Raji (cell line): ENCODE measurements around the gene TSHZ3.

ENCODE experiments used
- POLR2A ChIP-seq: IDR thresholded peaks from 2 replicates; pipeline ENCODE4 v1.6.1; 2011; ENCODE audit warnings: low read depth, low read length, control low read depth; ENCODE audit not compliant: insufficient read depth

The TSHZ3 gene

GRCh38 chr19:31262725-31263191 lies 86.5 kb downstream of the TSHZ3 start:
- no peak for TF ChIP-seq POLR2A

- TF ChIP-seq POLR2A: no peak
Observed at GRCh38 chr19:31261603-31262212, 87.5 kb downstream of the TSHZ3 start.

- no peak for TF ChIP-seq POLR2A
Observed at GRCh38 chr19:31261019-31261602, 88.1 kb downstream of the TSHZ3 start.

GRCh38 chr19:31260171-31260933 lies 88.9 kb downstream of the TSHZ3 start:
- TF ChIP-seq POLR2A: no peak

- TF ChIP-seq POLR2A: no peak
Observed at GRCh38 chr19:31258211-31259052, 90.8 kb downstream of the TSHZ3 start.

GRCh38 chr19:31257426-31258130 lies 91.7 kb downstream of the TSHZ3 start:
- TF ChIP-seq POLR2A: no peak

GRCh38 chr19:31257025-31257424 lies 92.2 kb downstream of the TSHZ3 start:
- TF ChIP-seq POLR2A: no peak

GRCh38 chr19:31256593-31256960 lies 92.7 kb downstream of the TSHZ3 start:
- no peak for TF ChIP-seq POLR2A

- no peak for TF ChIP-seq POLR2A
Observed at GRCh38 chr19:31255831-31256592, 93.2 kb downstream of the TSHZ3 start.

- TF ChIP-seq POLR2A: no peak
Observed at GRCh38 chr19:31255174-31255799, 93.9 kb downstream of the TSHZ3 start.

- TF ChIP-seq POLR2A: no peak
Observed at GRCh38 chr19:31254611-31255010, 94.6 kb downstream of the TSHZ3 start.

- no peak for TF ChIP-seq POLR2A
Observed at GRCh38 chr19:31254180-31254551, 95.1 kb downstream of the TSHZ3 start.

- TF ChIP-seq POLR2A: no peak
Observed at GRCh38 chr19:31253526-31254179, 95.6 kb downstream of the TSHZ3 start.
